SH-SY5Y (cell line): ENCODE measurements around the gene SPAG9.

Experiments used
- GATA2 ChIP-seq: IDR thresholded peaks from 2 replicates; pipeline ENCODE4 v1.6.1; 2011; ENCODE audit warnings: mild to moderate bottlenecking, low read depth, low read length
- GATA3 ChIP-seq: IDR thresholded peaks from 2 replicates; pipeline ENCODE4 v1.6.1; 2011; ENCODE audit warnings: low read depth, mild to moderate bottlenecking, low read length, moderate library complexity

GRCh38 chr17:50952889-50953288 is 167.8 kb downstream of the SPAG9 start:
- TF ChIP-seq GATA2 (no peak), GATA3 (no peak)
